Vagina (tissue), 2 donors: Measurements from ENCODE around the gene PKD1L1.

Source experiments
- POLR2A ChIP-seq, 2 donors: fragments of 450-650 bp; IDR thresholded peaks; one replicate each; pipeline ENCODE4 v1.6.1; 2017; ENCODE audit warnings: antibody characterized with exemption in 2 of 2, mild to moderate bottlenecking in 2 of 2, moderate library complexity in 2 of 2
- TF ChIP-seq, protein P1 (sequence below), 3 experiments: fragments of 450-650 bp in 2 of 3; fragments of 200-600 bp in 1 of 3; sonication (generic) in 1 of 3; IDR thresholded peaks; one replicate each; pipeline ENCODE4 v1.5.1; 2017 to 2019; ENCODE audit warnings: antibody characterized with exemption in 3 of 3, mild to moderate bottlenecking in 2 of 3, moderate library complexity in 2 of 3

DNA sequence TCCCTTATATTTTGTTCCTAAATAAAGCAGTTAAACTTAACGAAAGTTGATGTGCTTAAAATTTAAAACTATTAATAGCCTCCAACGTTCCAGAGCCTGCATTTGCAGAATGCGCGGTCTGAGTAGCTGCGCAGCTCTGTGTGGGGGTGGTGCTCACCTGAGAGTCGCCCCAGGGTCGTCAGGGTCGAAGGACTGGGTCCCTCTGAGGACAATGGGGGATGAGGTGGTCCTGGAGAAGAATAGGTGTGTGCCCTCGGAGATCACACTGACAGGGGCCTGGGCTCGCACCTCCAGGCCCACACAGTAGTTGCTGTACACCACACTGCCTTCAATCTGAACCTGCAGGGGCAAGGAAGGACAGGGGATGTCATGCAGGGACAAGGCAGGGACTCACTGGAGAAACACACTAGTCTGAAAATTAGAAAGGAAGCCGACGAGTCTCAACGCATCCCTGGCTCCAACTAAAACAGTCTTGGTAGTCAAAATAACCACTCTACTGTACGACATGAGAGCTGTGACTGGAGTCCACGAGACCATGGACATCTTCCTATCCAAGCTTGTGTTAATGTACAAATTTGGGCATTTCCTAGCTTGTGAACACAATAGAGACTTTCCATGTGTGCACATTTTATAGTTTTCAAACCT, 54.4 kb downstream of the PKD1L1 start:
- TF ChIP-seq POLR2A (IDR thresholded peaks at IDR 0.05): no peak
- TF ChIP-seq, protein P1, sequence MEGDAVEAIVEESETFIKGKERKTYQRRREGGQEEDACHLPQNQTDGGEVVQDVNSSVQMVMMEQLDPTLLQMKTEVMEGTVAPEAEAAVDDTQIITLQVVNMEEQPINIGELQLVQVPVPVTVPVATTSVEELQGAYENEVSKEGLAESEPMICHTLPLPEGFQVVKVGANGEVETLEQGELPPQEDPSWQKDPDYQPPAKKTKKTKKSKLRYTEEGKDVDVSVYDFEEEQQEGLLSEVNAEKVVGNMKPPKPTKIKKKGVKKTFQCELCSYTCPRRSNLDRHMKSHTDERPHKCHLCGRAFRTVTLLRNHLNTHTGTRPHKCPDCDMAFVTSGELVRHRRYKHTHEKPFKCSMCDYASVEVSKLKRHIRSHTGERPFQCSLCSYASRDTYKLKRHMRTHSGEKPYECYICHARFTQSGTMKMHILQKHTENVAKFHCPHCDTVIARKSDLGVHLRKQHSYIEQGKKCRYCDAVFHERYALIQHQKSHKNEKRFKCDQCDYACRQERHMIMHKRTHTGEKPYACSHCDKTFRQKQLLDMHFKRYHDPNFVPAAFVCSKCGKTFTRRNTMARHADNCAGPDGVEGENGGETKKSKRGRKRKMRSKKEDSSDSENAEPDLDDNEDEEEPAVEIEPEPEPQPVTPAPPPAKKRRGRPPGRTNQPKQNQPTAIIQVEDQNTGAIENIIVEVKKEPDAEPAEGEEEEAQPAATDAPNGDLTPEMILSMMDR (IDR thresholded peaks at IDR 0.05): no peak
